ENCODE data around the gene MED7.

DNA sequence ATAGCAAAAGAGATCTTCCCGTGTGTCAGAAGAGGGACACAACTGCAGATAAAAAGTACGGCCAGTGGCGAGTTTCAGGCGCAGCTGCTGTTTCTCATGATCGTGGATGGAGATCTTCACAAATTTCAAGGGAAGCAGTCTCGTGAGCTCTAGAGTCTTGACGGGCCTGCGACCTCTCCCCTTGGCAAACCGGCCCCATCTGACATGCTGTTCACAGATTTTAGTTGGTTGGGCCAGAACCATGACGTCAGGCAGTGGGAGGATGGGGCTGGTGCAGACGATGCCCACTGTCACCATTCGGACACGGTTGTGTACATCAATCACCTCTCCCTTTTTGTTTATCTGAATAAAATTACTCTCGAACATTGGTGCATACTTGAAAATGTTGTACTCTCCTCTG, 23.0 kb upstream of the MED7 start:
- no peak for TF ChIP-seq POLR2A (IDR thresholded peaks at IDR 0.05)
- TF ChIP-seq, protein P1, sequence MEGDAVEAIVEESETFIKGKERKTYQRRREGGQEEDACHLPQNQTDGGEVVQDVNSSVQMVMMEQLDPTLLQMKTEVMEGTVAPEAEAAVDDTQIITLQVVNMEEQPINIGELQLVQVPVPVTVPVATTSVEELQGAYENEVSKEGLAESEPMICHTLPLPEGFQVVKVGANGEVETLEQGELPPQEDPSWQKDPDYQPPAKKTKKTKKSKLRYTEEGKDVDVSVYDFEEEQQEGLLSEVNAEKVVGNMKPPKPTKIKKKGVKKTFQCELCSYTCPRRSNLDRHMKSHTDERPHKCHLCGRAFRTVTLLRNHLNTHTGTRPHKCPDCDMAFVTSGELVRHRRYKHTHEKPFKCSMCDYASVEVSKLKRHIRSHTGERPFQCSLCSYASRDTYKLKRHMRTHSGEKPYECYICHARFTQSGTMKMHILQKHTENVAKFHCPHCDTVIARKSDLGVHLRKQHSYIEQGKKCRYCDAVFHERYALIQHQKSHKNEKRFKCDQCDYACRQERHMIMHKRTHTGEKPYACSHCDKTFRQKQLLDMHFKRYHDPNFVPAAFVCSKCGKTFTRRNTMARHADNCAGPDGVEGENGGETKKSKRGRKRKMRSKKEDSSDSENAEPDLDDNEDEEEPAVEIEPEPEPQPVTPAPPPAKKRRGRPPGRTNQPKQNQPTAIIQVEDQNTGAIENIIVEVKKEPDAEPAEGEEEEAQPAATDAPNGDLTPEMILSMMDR (IDR thresholded peaks at IDR 0.05), result no peak
- TF ChIP-seq EP300 (IDR thresholded peaks at IDR 0.05), result no peak
